ENCODE data around the gene MTRF1. TPM values are rescaled to one million over a fixed set of nuclear protein-coding genes. Genes with fewer than 3 reads are reported as not detected.

Gene MTRF1
- total and polyA plus RNA-seq, 8 donors, result 6.5 to 19.8 (median 10.4) TPM

- H3K27ac ChIP-seq, result peak overlapping the region; percentile 43 to 85 (median 76)
- no peaks in the 10 kb centered on the region for H3K27me3 ChIP-seq
- H3K36me3 ChIP-seq, result no peaks in the 10 kb centered on the region
- H3K4me1 ChIP-seq, result peaks cover 20 to 25% (median 22%) of the 10 kb centered on the region in 3 donors
- H3K9me3 ChIP-seq, result no peaks in the 10 kb centered on the region
- H3K4me3 ChIP-seq, result peak overlapping the region in 1 of 4 donors; percentile 7
- TF ChIP-seq CTCF (IDR thresholded peaks at IDR 0.05), result no peak
- peak in 2 of 6 donors; percentile 22 to 41 for DNase-seq
- 54 to 57% methylated on average over 2 of the region's 2 CpGs for WGBS, 2 donors
- peak; percentile 61 to 83 (median 78) for ATAC-seq
- FAIRE-seq, result no peak
- intact Hi-C loops (cut with DNase I), result no loop called here
These were observed 32.2 kb downstream of the MTRF1 start for GRCh38 chr13:41231025-41231677.

- peaks cover 15 to 21% (median 17%) of the 10 kb centered on the region in 3 donors for H3K4me1 ChIP-seq
- DNase-seq, result no peak
- intact Hi-C loops (cut with DNase I), result no loop called here
- H3K36me3 ChIP-seq, result peaks cover 0 to 3% (median 0%) of the 10 kb centered on the region in 3 donors
- H3K4me3 ChIP-seq, result no peak overlapping the region
- H3K27ac ChIP-seq, result no peak overlapping the region
- ATAC-seq, result no peak
- no peaks in the 10 kb centered on the region for H3K27me3 ChIP-seq
- FAIRE-seq, result no peak
- no peak for TF ChIP-seq CTCF (IDR thresholded peaks at IDR 0.05)
- no peaks in the 10 kb centered on the region for H3K9me3 ChIP-seq
These were observed 34.0 kb downstream of the MTRF1 start for GRCh38 chr13:41229356-41229755.

GRCh38 chr13:41224113-41225110 is 39.0 kb downstream of the MTRF1 start:
- no peak overlapping the region for H3K27ac ChIP-seq
- H3K27me3 ChIP-seq, result no peaks in the 10 kb centered on the region
- no peaks in the 10 kb centered on the region for H3K4me1 ChIP-seq
- no peak for DNase-seq
- WGBS, 2 donors, result 79 to 87% methylated on average over 7 of the region's 7 CpGs
- no peak for ATAC-seq
- H3K36me3 ChIP-seq, result peaks cover 0 to 4% (median 0%) of the 10 kb centered on the region in 3 donors
- no peaks in the 10 kb centered on the region for H3K9me3 ChIP-seq
- TF ChIP-seq CTCF (IDR thresholded peaks at IDR 0.05), result no peak
- intact Hi-C loops (cut with DNase I), result loop anchor here in 1 of 3 donors (5.0 kb wide), 1 partner anchor 147 kb away; no protein-coding TSS in a partner anchor
- no peak for FAIRE-seq
- H3K4me3 ChIP-seq, result no peak overlapping the region

- Histone ChIP-seq H3K4me1 (no peaks in the 10 kb centered on the region), H3K9me3 (no peaks in the 10 kb centered on the region), H3K27me3 (no peaks in the 10 kb centered on the region), H3K36me3 (peaks cover 0 to 4% (median 0%) of the 10 kb centered on the region in 3 donors), H3K27ac (no peak overlapping the region), H3K4me3 (no peak overlapping the region)
- DNase-seq (peak in 3 of 6 donors; percentile 25 to 64 (median 39)), FAIRE-seq (peak; percentile 83), ATAC-seq (peak; percentile 83 to 96 (median 95))
- 36 to 41% methylated on average over 6 of the region's 6 CpGs for WGBS, 2 donors
- intact Hi-C loops (cut with DNase I), result loop anchor here in 1 of 3 donors (5.0 kb wide), 1 partner anchor 145 kb away; no protein-coding TSS in a partner anchor
- TF ChIP-seq CTCF (IDR thresholded peaks at IDR 0.05), result peak; percentile 51 to 88 (median 74)
These were observed 41.0 kb downstream of the MTRF1 start for GRCh38 chr13:41222259-41222852.

Data from pancreas (tissue), 10 donors.